ENCODE measurements around the gene DPP6. TPM values are rescaled to one million over a fixed set of nuclear protein-coding genes. Genes with fewer than 3 reads are reported as not detected.

DPP6 gene
- polyA plus RNA-seq, 2 of the 4 experiments (the other 2 are of a cell fraction) = not detected

- H3K4me3 ChIP-seq = no peak overlapping the region
- FAIRE-seq = no peak
- no peak for TF ChIP-seq REST (IDR thresholded peaks at IDR 0.05)
- TF ChIP-seq NPAS2 (CRISPR knock-in tag; IDR thresholded peaks at IDR 0.05; ENCODE audit: borderline replicate concordance) = no peak
- no peak for TF ChIP-seq HOXA7 (CRISPR knock-in tag; IDR thresholded peaks at IDR 0.05)
- no peak for TF ChIP-seq CTCF (IDR thresholded peaks at IDR 0.05)
- no peak for TF ChIP-seq PBX3 (IDR thresholded peaks at IDR 0.05)
- TF ChIP-seq ATOH8 (CRISPR knock-in tag; IDR thresholded peaks at IDR 0.05; ENCODE audit: low read depth) = no peak
- TF ChIP-seq FOSL2 (IDR thresholded peaks at IDR 0.05) = no peak
- TF ChIP-seq FOSL2 (CRISPR knock-in tag; IDR thresholded peaks at IDR 0.05) = no peak
- no peak for TF ChIP-seq CEBPB (IDR thresholded peaks at IDR 0.05)
- no peak for TF ChIP-seq NFE2L2 (conservative IDR thresholded peaks at IDR 0.05; ENCODE audit: low read length)
- TF ChIP-seq ELK1 (IDR thresholded peaks at IDR 0.05; ENCODE audit: low read depth, low read length) = no peak
- 42% methylated on average over 4 of the region's 4 CpGs for WGBS (ENCODE audit: missing lambda C conversion rate)
- no peaks in the 10 kb centered on the region for H3K4me1 ChIP-seq
- H3K27ac ChIP-seq = no peak overlapping the region
- ATAC-seq = no peak
- no peak overlapping the region for H3K4me2 ChIP-seq
- DNase-seq (ENCODE audit: low read depth in 1 of 2, low spot score in 1 of 2) = no peak
- H3K9me3 ChIP-seq = peaks cover 3% of the 10 kb centered on the region; the same call in 1 of the 3 replicates
- ChIA-PET POLR2A (no interaction called here), CTCF (interaction anchor here (1.2 to 2.6 kb wide), 2 partner anchors 14 to 557 kb away, joined by 3 to 13 read pairs; no protein-coding TSS in a partner anchor)
These were observed 453.2 kb downstream of the DPP6 start for GRCh38 chr7:154505362-154505761.

GRCh38 chr7:154509192-154509591 lies 457.0 kb downstream of the DPP6 start:
- Histone ChIP-seq H3K9me3 (no peaks in the 10 kb centered on the region), H3K4me3 (no peak overlapping the region), H3K4me2 (no peak overlapping the region), H3K27ac (no peak overlapping the region), H3K4me1 (no peaks in the 10 kb centered on the region)
- ChIA-PET CTCF (no interaction called here), POLR2A (no interaction called here)
- no peak for TF ChIP-seq MAX (IDR thresholded peaks at IDR 0.05)
- TF ChIP-seq FOSB (CRISPR knock-in tag; IDR thresholded peaks at IDR 0.05) = no peak
- no peak for DNase-seq (ENCODE audit: low read depth in 1 of 2, low spot score in 1 of 2)
- WGBS (ENCODE audit: missing lambda C conversion rate) = 21% methylated on average over 3 of the region's 3 CpGs
- FAIRE-seq = no peak
- ATAC-seq = no peak
